ENCODE results near the gene GPR18.

GPR18 gene

DNA sequence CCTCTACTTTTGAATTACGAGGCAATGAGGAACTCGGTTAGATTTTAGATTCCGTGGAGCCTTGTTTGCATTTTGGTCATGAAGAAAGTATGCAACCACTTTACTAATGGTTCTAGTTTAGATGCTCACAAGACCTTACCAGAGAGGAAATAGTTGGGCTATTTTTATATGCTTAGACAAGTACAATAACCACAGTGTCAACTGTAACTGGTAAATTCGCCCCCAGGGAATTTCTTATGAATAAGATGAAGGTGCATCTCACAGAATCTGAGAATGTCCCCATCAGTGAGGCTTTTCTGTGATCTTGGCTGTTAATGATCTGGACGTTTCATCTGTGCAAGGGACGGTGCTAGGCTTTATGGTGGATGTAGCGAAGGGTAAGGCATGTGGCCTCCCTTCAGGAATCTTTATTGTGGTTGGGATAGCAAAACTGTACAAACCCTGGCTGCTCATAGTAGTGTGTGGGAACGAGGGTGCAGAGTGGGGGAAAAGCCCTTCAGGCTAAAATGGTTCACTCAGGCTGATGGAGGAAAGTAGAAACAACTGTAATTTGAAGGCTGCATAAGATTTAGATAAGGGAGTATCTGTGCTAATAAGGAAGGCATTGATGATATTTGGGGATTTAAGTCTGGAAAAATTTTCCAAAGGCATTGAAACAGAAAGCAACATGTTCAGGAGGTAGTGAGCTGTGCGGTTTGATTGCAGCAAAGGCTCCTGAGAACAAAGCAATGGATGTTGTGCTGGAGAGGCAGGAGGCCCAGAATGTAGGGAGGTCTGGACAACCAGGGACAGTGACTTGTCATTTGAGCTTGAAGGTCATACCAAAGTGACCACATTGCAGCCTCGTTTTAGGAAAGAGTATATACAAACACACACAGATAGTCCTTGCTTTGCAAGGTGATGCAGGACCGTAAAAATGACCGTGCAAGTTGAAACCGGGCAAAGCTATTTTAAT is 29.2 kb downstream of the GPR18 start:
- Histone ChIP-seq H3K4me1 (ENCODE audit: control insufficient read depth, insufficient read depth, low read length) (peaks cover 9% of the 10 kb centered on the region; the same call in 1 of the 2 replicates), H3K27ac (ENCODE audit: low read depth, low read length) (no peak overlapping the region), H3K4me3 (ENCODE audit: low read depth, low read length) (no peak overlapping the region)

DNA sequence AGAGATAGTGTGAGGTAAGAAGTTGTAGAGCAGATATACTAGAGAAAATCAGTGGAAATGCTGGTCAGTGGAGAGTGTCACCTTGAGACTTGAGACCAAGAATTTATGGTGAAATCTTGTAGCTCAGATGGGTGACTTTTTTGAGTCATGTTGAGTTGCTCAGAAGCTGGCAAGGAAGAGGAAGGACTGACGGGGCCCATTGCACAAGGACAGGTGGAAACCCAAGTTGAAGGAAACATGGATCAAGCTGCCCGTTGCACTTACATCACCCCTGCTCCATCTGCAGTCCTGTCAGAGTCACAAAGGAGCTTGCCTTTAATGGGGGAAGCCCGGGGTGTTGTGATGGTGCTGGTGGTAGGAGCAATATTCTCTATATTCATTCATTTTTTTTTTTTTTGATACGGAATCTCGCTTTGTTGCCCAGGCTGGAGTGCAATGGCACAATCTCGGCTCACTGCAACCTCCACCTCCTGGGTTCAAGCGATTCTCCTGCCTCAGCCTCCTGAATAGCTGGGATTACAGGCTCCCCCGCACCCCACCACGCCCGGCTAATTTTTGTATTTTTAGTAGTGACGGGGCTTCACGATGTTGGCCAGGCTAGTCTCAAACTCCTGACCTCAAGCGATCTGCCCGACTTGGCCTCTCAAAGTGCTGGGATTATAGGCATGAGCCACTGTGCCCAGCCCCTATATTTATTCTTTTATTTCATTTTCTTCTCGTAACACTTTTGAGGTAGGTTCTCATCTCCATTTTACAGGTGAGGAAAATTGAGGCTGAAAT is 30.1 kb downstream of the GPR18 start:
- Histone ChIP-seq H3K4me1 (ENCODE audit: control insufficient read depth, insufficient read depth, low read length) (peaks cover 9% of the 10 kb centered on the region; the same call in 1 of the 2 replicates), H3K9me3 (ENCODE audit: control insufficient read depth, insufficient read depth, low read depth, low read length) (no peaks in the 10 kb centered on the region), H3K9ac (ENCODE audit: low read length) (no peak overlapping the region), H3K4me3 (ENCODE audit: low read depth, low read length) (no peak overlapping the region), H3K36me3 (ENCODE audit: control insufficient read depth, insufficient read depth, low read length) (no peaks in the 10 kb centered on the region), H3K27me3 (ENCODE audit: control insufficient read depth, insufficient read depth, low read length) (no peaks in the 10 kb centered on the region), H3K27ac (ENCODE audit: low read depth, low read length) (no peak overlapping the region)

More for the DNA sequence above, 29.2 kb downstream of the GPR18 start:
- Histone ChIP-seq H3K27me3 (ENCODE audit: control insufficient read depth, insufficient read depth, low read length) (no peaks in the 10 kb centered on the region), H3K36me3 (ENCODE audit: control insufficient read depth, insufficient read depth, low read length) (no peaks in the 10 kb centered on the region), H3K9ac (ENCODE audit: low read length) (no peak overlapping the region), H3K9me3 (ENCODE audit: control insufficient read depth, insufficient read depth, low read depth, low read length) (no peaks in the 10 kb centered on the region)

DNA sequence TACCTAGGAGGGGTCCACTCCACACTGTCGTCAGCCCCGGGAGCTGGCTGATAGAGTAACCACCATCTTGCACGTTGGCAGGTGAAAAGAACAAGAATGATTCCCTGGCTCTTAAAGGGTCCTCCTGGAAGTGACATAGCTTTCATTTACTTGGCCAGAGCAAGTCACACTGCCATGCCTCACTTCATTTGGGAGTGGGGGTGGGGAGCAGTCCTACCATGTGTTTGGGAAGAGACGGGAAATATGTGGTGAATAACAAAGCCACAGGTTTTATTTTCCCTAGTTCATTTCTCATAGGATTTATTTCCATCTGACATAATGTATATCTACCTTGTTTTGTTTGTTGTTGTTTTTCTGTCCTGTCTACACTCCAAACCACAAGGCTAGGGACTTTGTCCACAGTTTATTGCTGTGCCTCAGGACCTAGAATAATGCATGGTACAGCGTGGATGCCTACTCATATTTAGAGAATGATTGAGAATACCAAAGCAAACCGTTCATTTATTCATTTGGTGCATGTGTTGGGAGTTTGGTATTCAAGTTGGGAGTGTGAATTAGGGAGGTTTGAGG is 30.8 kb downstream of the GPR18 start:
- Histone ChIP-seq H3K36me3 (ENCODE audit: control insufficient read depth, insufficient read depth, low read length) (no peaks in the 10 kb centered on the region), H3K27me3 (ENCODE audit: control insufficient read depth, insufficient read depth, low read length) (no peaks in the 10 kb centered on the region), H3K4me3 (ENCODE audit: low read depth, low read length) (no peak overlapping the region), H3K27ac (ENCODE audit: low read depth, low read length) (no peak overlapping the region), H3K9me3 (ENCODE audit: control insufficient read depth, insufficient read depth, low read depth, low read length) (no peaks in the 10 kb centered on the region), H3K4me1 (ENCODE audit: control insufficient read depth, insufficient read depth, low read length) (peaks cover 9% of the 10 kb centered on the region; the same call in 1 of the 2 replicates), H3K9ac (ENCODE audit: low read length) (no peak overlapping the region)

DNA sequence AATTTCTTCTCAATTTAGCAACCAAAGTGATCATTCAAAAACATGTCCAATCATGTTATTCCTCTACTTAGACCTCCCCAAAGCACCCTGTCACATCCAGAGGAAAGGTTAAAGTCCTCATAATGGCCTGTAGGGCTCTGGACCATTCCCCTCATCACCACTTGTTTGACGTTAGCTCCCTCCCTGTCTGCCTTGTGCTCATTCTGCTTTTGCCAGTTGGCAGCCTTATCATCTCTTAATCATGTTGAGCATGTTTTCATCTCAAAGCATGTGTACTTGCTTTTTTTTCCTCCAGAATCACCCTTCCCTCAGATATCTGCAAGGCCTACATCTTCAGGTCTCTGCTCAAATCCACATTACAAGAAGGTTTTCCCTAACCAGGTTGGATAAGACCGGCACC is 31.7 kb downstream of the GPR18 start:
- no peak overlapping the region for H3K4me3 ChIP-seq (ENCODE audit: low read depth, low read length)
- H3K27me3 ChIP-seq (ENCODE audit: control insufficient read depth, insufficient read depth, low read length), result no peaks in the 10 kb centered on the region
- no peak overlapping the region for H3K9ac ChIP-seq (ENCODE audit: low read length)
- peaks cover 5% of the 10 kb centered on the region; the same call in 1 of the 2 replicates for H3K36me3 ChIP-seq (ENCODE audit: control insufficient read depth, insufficient read depth, low read length)
- peaks cover 9% of the 10 kb centered on the region; the same call in 1 of the 2 replicates for H3K4me1 ChIP-seq (ENCODE audit: control insufficient read depth, insufficient read depth, low read length)
- no peak overlapping the region for H3K27ac ChIP-seq (ENCODE audit: low read depth, low read length)
- H3K9me3 ChIP-seq (ENCODE audit: control insufficient read depth, insufficient read depth, low read depth, low read length), result no peaks in the 10 kb centered on the region

DNA sequence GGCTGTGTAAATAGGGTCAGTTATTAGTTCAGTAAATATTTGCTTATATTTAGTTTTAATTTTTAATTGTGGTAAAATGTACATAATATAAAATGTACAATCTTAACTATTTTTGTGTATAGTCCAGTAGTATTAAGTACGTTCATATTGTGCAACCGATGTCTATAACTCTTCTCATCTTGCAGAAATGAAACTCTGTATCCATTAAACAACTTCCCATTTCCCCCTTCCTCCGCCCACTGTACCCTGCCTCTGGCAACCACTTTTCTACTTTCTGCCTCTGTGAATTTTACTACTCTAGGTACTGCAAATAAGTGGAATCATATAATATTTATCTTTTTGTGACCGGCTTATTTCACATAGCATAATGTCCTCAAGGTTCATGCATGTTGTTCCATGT is 33.1 kb downstream of the GPR18 start:
- H3K36me3 ChIP-seq (ENCODE audit: control insufficient read depth, insufficient read depth, low read length), result peaks cover 6% of the 10 kb centered on the region; the same call in 1 of the 2 replicates
- no peaks in the 10 kb centered on the region for H3K27me3 ChIP-seq (ENCODE audit: control insufficient read depth, insufficient read depth, low read length)
- no peak overlapping the region for H3K4me3 ChIP-seq (ENCODE audit: low read depth, low read length)
- H3K9me3 ChIP-seq (ENCODE audit: control insufficient read depth, insufficient read depth, low read depth, low read length), result no peaks in the 10 kb centered on the region
- peaks cover 9% of the 10 kb centered on the region for H3K4me1 ChIP-seq (ENCODE audit: control insufficient read depth, insufficient read depth, low read length)
- no peak overlapping the region for H3K27ac ChIP-seq (ENCODE audit: low read depth, low read length)
- no peak overlapping the region for H3K9ac ChIP-seq (ENCODE audit: low read length)

DNA sequence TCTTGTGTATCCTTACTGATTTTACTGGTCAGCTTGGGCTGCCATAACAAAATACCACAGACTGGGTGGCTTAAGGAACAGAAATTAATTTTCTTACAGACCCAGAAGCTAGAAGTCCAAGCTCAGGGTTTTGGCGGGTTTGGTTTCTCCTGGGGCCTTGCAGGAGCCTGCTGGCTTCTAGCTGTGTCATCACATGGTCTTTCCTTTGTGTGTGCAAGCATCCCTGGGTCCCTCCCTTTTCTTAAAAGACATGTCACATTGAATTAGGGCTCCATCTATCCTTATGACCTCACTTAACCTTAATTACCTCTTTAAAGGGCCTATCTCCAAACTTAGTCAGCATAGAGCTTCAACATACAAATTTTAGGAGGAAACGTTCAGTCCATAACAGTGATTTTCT is 34.2 kb downstream of the GPR18 start:
- Histone ChIP-seq H3K9ac (ENCODE audit: low read length) (no peak overlapping the region), H3K4me1 (ENCODE audit: control insufficient read depth, insufficient read depth, low read length) (peaks cover 5% of the 10 kb centered on the region)

DNA sequence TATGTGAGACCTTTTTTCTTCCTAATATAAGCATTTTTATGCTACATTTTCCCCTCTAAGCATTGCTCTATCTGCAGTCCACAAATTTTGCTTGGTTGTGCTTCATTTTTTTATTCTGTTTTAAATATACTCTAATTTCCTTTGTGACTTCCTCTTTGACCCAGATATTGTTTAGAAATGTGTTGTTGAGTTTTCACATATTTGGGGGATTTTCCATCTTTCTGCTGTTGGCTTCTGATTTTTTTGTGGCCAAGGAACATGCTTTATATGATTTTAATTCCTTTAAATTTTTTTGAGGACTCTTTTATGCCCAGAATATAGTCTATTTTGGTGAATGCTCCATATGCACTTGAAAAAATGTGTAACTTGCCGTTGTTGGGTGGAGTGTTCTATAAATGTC is 34.6 kb downstream of the GPR18 start:
- peaks cover 1% of the 10 kb centered on the region for H3K4me1 ChIP-seq (ENCODE audit: control insufficient read depth, insufficient read depth, low read length)
- no peak overlapping the region for H3K27ac ChIP-seq (ENCODE audit: low read depth, low read length)
- no peak overlapping the region for H3K9ac ChIP-seq (ENCODE audit: low read length)

More for the DNA sequence above, 34.2 kb downstream of the GPR18 start:
- peaks cover 6% of the 10 kb centered on the region; the same call in 1 of the 2 replicates for H3K36me3 ChIP-seq (ENCODE audit: control insufficient read depth, insufficient read depth, low read length)
- H3K27ac ChIP-seq (ENCODE audit: low read depth, low read length), result no peak overlapping the region
- H3K27me3 ChIP-seq (ENCODE audit: control insufficient read depth, insufficient read depth, low read length), result no peaks in the 10 kb centered on the region
- no peak overlapping the region for H3K4me3 ChIP-seq (ENCODE audit: low read depth, low read length)
- H3K9me3 ChIP-seq (ENCODE audit: control insufficient read depth, insufficient read depth, low read depth, low read length), result no peaks in the 10 kb centered on the region

DNA sequence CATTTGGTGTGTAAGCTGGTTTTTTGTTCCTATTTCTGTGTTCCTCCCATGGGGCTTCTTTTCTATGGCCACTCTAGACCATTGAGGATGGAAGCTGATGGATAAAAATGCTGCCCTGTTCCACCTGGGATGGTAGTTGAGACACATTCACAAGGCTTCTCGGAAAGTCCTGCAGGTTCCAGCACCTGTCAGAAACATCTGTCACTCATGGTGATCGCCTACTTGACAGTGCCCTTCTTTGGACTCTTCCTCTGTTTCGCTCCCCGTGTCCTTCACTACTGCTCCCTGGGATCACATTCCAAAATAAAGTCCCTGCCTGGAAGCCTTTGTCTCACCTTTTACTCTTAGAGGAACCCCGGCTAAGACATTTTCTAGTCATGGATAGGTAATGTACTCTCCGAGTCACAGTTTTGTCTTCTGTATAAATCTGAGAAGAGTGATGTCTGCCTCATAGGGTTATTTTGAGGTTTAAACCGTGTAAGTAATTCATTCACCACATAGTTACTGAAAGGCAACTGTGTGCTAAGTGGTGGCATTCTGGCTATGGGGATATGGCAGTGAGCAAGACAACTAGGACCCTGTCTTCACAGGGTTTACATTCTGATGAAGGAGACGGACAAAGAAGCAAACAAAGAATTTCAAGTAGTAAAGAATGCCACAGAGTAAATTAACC is 36.5 kb downstream of the GPR18 start:
- peaks cover 6% of the 10 kb centered on the region; the same call in 1 of the 2 replicates for H3K36me3 ChIP-seq (ENCODE audit: control insufficient read depth, insufficient read depth, low read length)
- H3K9ac ChIP-seq (ENCODE audit: low read length), result no peak overlapping the region
- no peaks in the 10 kb centered on the region for H3K27me3 ChIP-seq (ENCODE audit: control insufficient read depth, insufficient read depth, low read length)
- H3K9me3 ChIP-seq (ENCODE audit: control insufficient read depth, insufficient read depth, low read depth, low read length), result no peaks in the 10 kb centered on the region
- no peak overlapping the region for H3K27ac ChIP-seq (ENCODE audit: low read depth, low read length)
- H3K4me3 ChIP-seq (ENCODE audit: low read depth, low read length), result no peak overlapping the region
- peaks cover 5% of the 10 kb centered on the region; the same call in 1 of the 2 replicates for H3K4me1 ChIP-seq (ENCODE audit: control insufficient read depth, insufficient read depth, low read length)

More for the DNA sequence above, 34.6 kb downstream of the GPR18 start:
- Histone ChIP-seq H3K4me3 (ENCODE audit: low read depth, low read length) (no peak overlapping the region), H3K27me3 (ENCODE audit: control insufficient read depth, insufficient read depth, low read length) (no peaks in the 10 kb centered on the region), H3K36me3 (ENCODE audit: control insufficient read depth, insufficient read depth, low read length) (peaks cover 6% of the 10 kb centered on the region; the same call in 1 of the 2 replicates), H3K9me3 (ENCODE audit: control insufficient read depth, insufficient read depth, low read depth, low read length) (no peaks in the 10 kb centered on the region)

DNA sequence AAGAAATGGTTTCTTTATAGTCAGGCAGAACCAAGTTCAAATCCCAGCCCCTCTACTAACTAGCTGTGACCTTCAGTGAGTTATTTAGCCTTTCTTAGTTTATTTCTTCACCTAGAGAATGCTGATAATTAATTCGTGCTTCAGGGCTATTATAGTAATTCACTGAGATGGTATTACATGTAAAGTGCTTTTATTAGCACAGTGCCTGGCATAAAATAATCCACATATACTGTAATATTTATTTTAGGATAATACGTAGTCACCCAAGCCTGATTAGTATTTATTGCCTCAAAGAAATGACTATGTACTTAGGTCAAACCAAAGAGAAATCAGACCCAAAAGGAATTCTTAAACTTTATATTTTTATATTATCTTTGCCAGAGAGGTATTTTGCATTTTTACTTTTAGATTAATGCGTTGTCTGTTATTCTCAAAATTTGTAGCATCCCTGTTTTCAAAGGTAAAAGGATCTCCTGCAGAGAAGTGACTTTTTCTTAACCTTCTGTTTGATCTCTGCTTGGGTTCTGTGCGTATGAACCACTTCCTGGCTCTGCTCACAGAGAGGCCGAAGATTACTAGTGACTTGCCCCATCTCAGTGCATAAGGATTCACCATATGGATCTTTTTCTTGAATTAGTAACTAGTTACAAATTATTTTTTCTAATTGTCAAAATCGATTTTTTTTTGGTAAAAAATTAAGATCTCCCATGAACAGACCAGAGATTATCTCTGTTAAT is 37.8 kb downstream of the GPR18 start:
- Histone ChIP-seq H3K9ac (ENCODE audit: low read length) (no peak overlapping the region), H3K9me3 (ENCODE audit: control insufficient read depth, insufficient read depth, low read depth, low read length) (no peaks in the 10 kb centered on the region), H3K27me3 (ENCODE audit: control insufficient read depth, insufficient read depth, low read length) (no peaks in the 10 kb centered on the region), H3K36me3 (ENCODE audit: control insufficient read depth, insufficient read depth, low read length) (peaks cover 6% of the 10 kb centered on the region; the same call in 1 of the 2 replicates), H3K4me3 (ENCODE audit: low read depth, low read length) (no peak overlapping the region), H3K27ac (ENCODE audit: low read depth, low read length) (no peak overlapping the region), H3K4me1 (ENCODE audit: control insufficient read depth, insufficient read depth, low read length) (peaks cover 8% of the 10 kb centered on the region)

DNA sequence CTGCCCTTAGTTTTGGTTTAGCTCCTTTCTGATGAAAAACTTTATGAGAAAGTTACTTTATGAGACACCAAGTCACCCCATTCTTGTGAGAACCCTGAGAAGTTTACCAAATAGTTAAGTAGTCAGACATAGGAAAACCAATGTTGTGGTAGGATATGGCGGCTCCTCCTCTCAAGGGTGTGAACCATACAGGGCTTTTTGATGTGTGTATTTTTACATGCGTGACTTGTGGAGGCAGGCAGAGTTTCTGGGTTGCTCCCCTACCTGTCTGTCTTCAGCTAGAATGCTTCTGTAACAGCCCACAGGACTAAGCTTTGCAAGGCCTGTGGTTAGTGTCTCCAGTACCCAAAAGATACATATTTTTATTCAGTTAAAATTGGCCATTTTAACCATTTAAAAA is 39.2 kb downstream of the GPR18 start:
- Histone ChIP-seq H3K4me1 (ENCODE audit: control insufficient read depth, insufficient read depth, low read length) (peaks cover 19% of the 10 kb centered on the region), H3K27me3 (ENCODE audit: control insufficient read depth, insufficient read depth, low read length) (no peaks in the 10 kb centered on the region), H3K9me3 (ENCODE audit: control insufficient read depth, insufficient read depth, low read depth, low read length) (no peaks in the 10 kb centered on the region), H3K27ac (ENCODE audit: low read depth, low read length) (no peak overlapping the region), H3K36me3 (ENCODE audit: control insufficient read depth, insufficient read depth, low read length) (peaks cover 6% of the 10 kb centered on the region; the same call in 1 of the 2 replicates), H3K9ac (ENCODE audit: low read length) (no peak overlapping the region), H3K4me3 (ENCODE audit: low read depth, low read length) (no peak overlapping the region)

All from HUES6 (cell line).